HepG2 (cell line): ENCODE results near the gene NCMAP. TPM values are rescaled to one million over a fixed set of nuclear protein-coding genes. Genes with fewer than 3 reads are reported as not detected.

ENCODE experiments used
- BORCS8-MEF2B ChIP-seq: sonication (generic); formaldehyde crosslinking; IDR thresholded peaks from 2 replicates; pipeline ENCODE4 v1.8.0; 2022; ENCODE audit warnings: mild to moderate bottlenecking, missing genetic modification reagents
- FOXP4 ChIP-seq: sonication (generic); formaldehyde crosslinking; IDR thresholded peaks from 2 replicates; pipeline ENCODE4 v1.4.0; 2020; ENCODE audit warnings: missing genetic modification reagents
- HDAC1 ChIP-seq: sonication (generic); formaldehyde crosslinking; IDR thresholded peaks from 2 replicates; pipeline ENCODE4 v1.5.1; 2020; ENCODE audit warnings: mild to moderate bottlenecking, missing genetic modification reagents
- HDAC2 ChIP-seq: sonication (generic); formaldehyde crosslinking; IDR thresholded peaks from 2 replicates; pipeline ENCODE4 v1.4.0; 2020; ENCODE audit warnings: missing genetic modification reagents
- HOXA3 ChIP-seq: sonication (generic); formaldehyde crosslinking; IDR thresholded peaks from 2 replicates; pipeline ENCODE4 v1.5.0; 2020; ENCODE audit warnings: missing genetic modification reagents
- LRRFIP1 ChIP-seq: sonication (generic); formaldehyde crosslinking; conservative IDR thresholded peaks from 2 replicates; pipeline ENCODE4 v1.4.0; 2020; ENCODE audit warnings: missing genetic modification reagents
- SALL1 ChIP-seq: sonication (generic); formaldehyde crosslinking; IDR thresholded peaks from 2 replicates; pipeline ENCODE4 v1.8.0; 2022; ENCODE audit warnings: mild to moderate bottlenecking, missing genetic modification reagents
- SOX13 ChIP-seq, 3 experiments: fragments of 450-650 bp in 1 of 3; sonication (generic) in 1 of 3; formaldehyde crosslinking in 1 of 3; IDR thresholded peaks in 2 of 3; conservative IDR thresholded peaks in 1 of 3; 2 replicates each; pipeline versions ENCODE4 v1.5.0 to v1.6.1; 2016 to 2020; ENCODE audit warnings: antibody characterized with exemption in 1 of 3, mild to moderate bottlenecking in 1 of 3, missing compliant biosample characterization in 1 of 3, missing genetic modification reagents in 1 of 3, moderate library complexity in 1 of 3
- SPEN ChIP-seq: sonication (generic); formaldehyde crosslinking; IDR thresholded peaks from 2 replicates; pipeline ENCODE4 v1.5.1; 2020; ENCODE audit warnings: low read depth, mild to moderate bottlenecking, missing genetic modification reagents
- ZBTB7B ChIP-seq: sonication (generic); formaldehyde crosslinking; IDR thresholded peaks from 2 replicates; pipeline ENCODE4 v1.4.0; 2020; ENCODE audit warnings: missing genetic modification reagents
- ZMYM4 ChIP-seq: sonication (generic); formaldehyde crosslinking; IDR thresholded peaks from 2 replicates; pipeline ENCODE4 v1.8.1; 2023; ENCODE audit warnings: mild to moderate bottlenecking, missing genetic modification reagents
- ZNF263 ChIP-seq: sonication (generic); formaldehyde crosslinking; IDR thresholded peaks from 2 replicates; pipeline ENCODE4 v1.4.0; 2020; ENCODE audit warnings: missing genetic modification reagents
- ZNF501 ChIP-seq: sonication (generic); formaldehyde crosslinking; IDR thresholded peaks from 2 replicates; pipeline ENCODE4 v1.5.1; 2020; ENCODE audit warnings: mild to moderate bottlenecking, moderate library complexity, missing genetic modification reagents
- polyA plus RNA-seq, 8 experiments: library from polyadenylated mRNA; depleted of rRNA in 3 of 8; stranded (reverse) in 7 of 8; unstranded in 1 of 8; fragments of >200 nt; fragmentation: Illumina TruSeq in 4 of 8; extraction: Trizol in 4 of 8; gene quantifications; 2 replicates each; pipeline versions ENCODE4 v1.2.1 to v1.2.3, GENCODE V29; 2011 to 2016; ENCODE audit warnings: low read depth in 4 of 8, missing spikeins in 1 of 8, mixed read lengths in 1 of 8; ENCODE audit not compliant: insufficient read depth in 1 of 8
- total RNA-seq, 5 experiments: library from RNA; depleted of rRNA; stranded (reverse); fragments of >200 nt; fragmentation: Illumina TruSeq; extraction: Trizol; gene quantifications; 2 replicates each; pipeline ENCODE4 v1.2.3, GENCODE V29; 2016; ENCODE audit warnings: low read depth in 1 of 5

Gene NCMAP
- total and polyA plus RNA-seq, 2 of the 13 experiments (the other 11 are each of a cell fraction or from before 2014, with no cell fraction given), result 2.7 to 20.0 TPM

GRCh38 chr1:24605534-24606295, 49.8 kb downstream of the NCMAP start (continued):
- no peak for TF ChIP-seq LRRFIP1 (CRISPR knock-in tag)
- peak; percentile 70; the same call in 1 of the 2 replicates for TF ChIP-seq HDAC1
- peak; percentile 94 for TF ChIP-seq SALL1 (CRISPR knock-in tag)
- TF ChIP-seq HDAC2, result peak; percentile 75
- TF ChIP-seq ZMYM4, result peak; percentile 80
- TF ChIP-seq BORCS8-MEF2B, result peak; percentile 55; the same call in 1 of the 2 replicates
- peak; percentile 78 for TF ChIP-seq HOXA3 (CRISPR knock-in tag)
- peak; percentile 55; the same call in 1 of the 2 replicates for TF ChIP-seq ZBTB7B (CRISPR knock-in tag)
- no peak for TF ChIP-seq SOX13 (IDR thresholded peaks at IDR 0.05)
- peak in 1 of 2 experiments; percentile 44; a peak in 1 of 4 replicates for TF ChIP-seq SOX13 (CRISPR knock-in tag; conservative IDR thresholded peaks at IDR 0.05 in 1 of 2, IDR thresholded peaks at IDR 0.05 in 1 of 2)
- peak; percentile 53 for TF ChIP-seq ZNF263 (CRISPR knock-in tag)
- peak; percentile 70 for TF ChIP-seq FOXP4 (CRISPR knock-in tag)
- TF ChIP-seq SPEN (CRISPR knock-in tag), result no peak
- TF ChIP-seq ZNF501 (CRISPR knock-in tag), result peak; percentile 68
